ENCODE measurements around the gene PRPF4.

GRCh38 chr9:113245894-113246293, 29.6 kb upstream of the PRPF4 start:
- TF ChIP-seq POLR2AphosphoS5 (IDR thresholded peaks at IDR 0.05) (no peak), CTCF (IDR thresholded peaks at IDR 0.05) (no peak), EP300 (IDR thresholded peaks at IDR 0.05; ENCODE audit: low read depth) (no peak)
